H9 (cell line): ENCODE results near the gene CPNE5. TPM values are rescaled to one million over a fixed set of nuclear protein-coding genes. Genes with fewer than 3 reads are reported as not detected.

Experiments
- DNase-seq: peaks from one replicate; pipeline ENCODE4 v3.0.0-alpha.2; 2017
- H2AFZ ChIP-seq: one replicate; pipeline ENCODE4 v1.6.1; 2013; ENCODE audit warnings: mild to moderate bottlenecking, low read length, control low read depth, moderate library complexity
- H2AK5ac ChIP-seq: 2 replicates; pipeline ENCODE4 v1.6.1; 2013; ENCODE audit warnings: low read length, control low read depth, mixed read lengths; ENCODE audit not compliant: insufficient read length
- H2BK120ac ChIP-seq: one replicate; pipeline ENCODE4 v1.6.1; 2013; ENCODE audit warnings: low read depth, mild to moderate bottlenecking, low read length, control low read depth, inconsistent platforms; ENCODE audit not compliant: poor library complexity, severe bottlenecking
- H2BK12ac ChIP-seq: 2 replicates; pipeline ENCODE4 v1.6.1; 2013; ENCODE audit warnings: low read length, control low read depth, mixed read lengths, low read depth; ENCODE audit not compliant: insufficient read length
- H2BK15ac ChIP-seq: 2 replicates; pipeline ENCODE4 v1.6.1; 2013; ENCODE audit warnings: low read depth, low read length, control low read depth
- H2BK20ac ChIP-seq: one replicate; pipeline ENCODE4 v1.6.1; 2013; ENCODE audit warnings: low read depth, mild to moderate bottlenecking, low read length, control low read depth, inconsistent platforms; ENCODE audit not compliant: poor library complexity, severe bottlenecking
- H2BK5ac ChIP-seq: 2 replicates; pipeline ENCODE4 v1.6.1; 2013; ENCODE audit warnings: low read length, control low read depth, mixed read lengths; ENCODE audit not compliant: insufficient read length
- H3K14ac ChIP-seq: 2 replicates; pipeline ENCODE4 v1.6.1; 2013; ENCODE audit warnings: low read length, control low read depth; ENCODE audit not compliant: insufficient read depth
- H3K18ac ChIP-seq: 2 replicates; pipeline ENCODE4 v1.6.1; 2013; ENCODE audit warnings: low read depth, mild to moderate bottlenecking, mixed read lengths, low read length, control low read depth; ENCODE audit not compliant: insufficient read length
- H3K23ac ChIP-seq: 2 replicates; pipeline ENCODE4 v1.6.1; 2013; ENCODE audit warnings: low read length, control low read depth, mixed read lengths, low read depth; ENCODE audit not compliant: insufficient read length
- H3K23me2 ChIP-seq: 2 replicates; pipeline ENCODE4 v1.6.1; 2013; ENCODE audit warnings: low read depth, mild to moderate bottlenecking, mixed read lengths, low read length, control low read depth; ENCODE audit not compliant: insufficient read length, poor library complexity, severe bottlenecking
- H3K27ac ChIP-seq: 2 replicates; pipeline ENCODE4 v1.5.1; 2013; ENCODE audit warnings: low read length, control low read depth, mixed read lengths, low read depth; ENCODE audit not compliant: insufficient read length
- H3K27me3 ChIP-seq: 2 replicates; pipeline ENCODE4 v1.6.1; 2013; ENCODE audit warnings: low read length, control low read depth, inconsistent platforms; ENCODE audit not compliant: insufficient read depth
- H3K4ac ChIP-seq: 2 replicates; pipeline ENCODE4 v1.6.1; 2013; ENCODE audit warnings: low read depth, mild to moderate bottlenecking, control low read depth, inconsistent platforms, low read length, moderate library complexity
- H3K4me1 ChIP-seq: 2 replicates; pipeline ENCODE4 v1.6.1; 2013; ENCODE audit warnings: low read length, control low read depth, inconsistent platforms; ENCODE audit not compliant: insufficient read depth
- H3K4me2 ChIP-seq: 2 replicates; pipeline ENCODE4 v1.6.1; 2013; ENCODE audit warnings: low read length, control low read depth, mixed read lengths; ENCODE audit not compliant: insufficient read length, insufficient read depth
- H3K56ac ChIP-seq: 2 replicates; pipeline ENCODE4 v1.6.1; 2013; ENCODE audit warnings: low read depth, mild to moderate bottlenecking, mixed read lengths, low read length, control low read depth; ENCODE audit not compliant: insufficient read length
- H3K79me1 ChIP-seq: 2 replicates; pipeline ENCODE4 v1.6.1; 2013; ENCODE audit warnings: low read depth, mild to moderate bottlenecking, moderate library complexity, low read length, control low read depth, inconsistent platforms; ENCODE audit not compliant: insufficient read depth, poor library complexity, severe bottlenecking
- H3K79me2 ChIP-seq: 2 replicates; pipeline ENCODE4 v1.6.1; 2013; ENCODE audit warnings: low read length, control low read depth, inconsistent platforms; ENCODE audit not compliant: insufficient read depth
- H3K9ac ChIP-seq: 2 replicates; pipeline ENCODE4 v1.6.1; 2013; ENCODE audit warnings: low read length, control low read depth, mixed read lengths; ENCODE audit not compliant: insufficient read length; ENCODE audit errors: extremely low read depth
- H3K9me3 ChIP-seq: one replicate; pipeline ENCODE4 v1.6.1; 2013; ENCODE audit warnings: low read depth, low read length, inconsistent platforms; ENCODE audit not compliant: control insufficient read depth
- H3T11ph ChIP-seq: one replicate; pipeline ENCODE4 v1.6.1; 2013; ENCODE audit warnings: mild to moderate bottlenecking, low read length, control low read depth, inconsistent platforms
- H4K20me1 ChIP-seq: one replicate; pipeline ENCODE4 v1.6.1; 2013; ENCODE audit not compliant: control insufficient read depth, insufficient read length, insufficient read depth
- H4K5ac ChIP-seq: 2 replicates; pipeline ENCODE4 v1.6.1; 2013; ENCODE audit warnings: low read depth, mild to moderate bottlenecking, mixed read lengths, low read length, control low read depth; ENCODE audit not compliant: insufficient read length
- H4K8ac ChIP-seq: replicated peaks from 2 replicates; pipeline ENCODE4 v1.6.1; 2013; ENCODE audit warnings: low read length, control low read depth, mixed read lengths, low read depth; ENCODE audit not compliant: insufficient read length
- H4K91ac ChIP-seq: 2 replicates; pipeline ENCODE4 v1.6.1; 2013; ENCODE audit warnings: low read depth, mild to moderate bottlenecking, moderate library complexity, mixed read lengths, low read length, control low read depth; ENCODE audit not compliant: insufficient read length
- H3K27ac Mint-ChIP-seq, 3 experiments: 2 replicates in 2 of 3; 3 replicates in 1 of 3; pipeline ENCODE4 v1.8.0; 2020 to 2021; ENCODE audit warnings: mixed read lengths in 3 of 3, mild to moderate bottlenecking in 1 of 3, moderate library complexity in 1 of 3
- H3K27me3 Mint-ChIP-seq: 2 replicates; pipeline ENCODE4 v1.8.0; 2021; ENCODE audit warnings: low read depth, mild to moderate bottlenecking, moderate library complexity, mixed read lengths
- H3K36me3 Mint-ChIP-seq, 3 experiments: 2 replicates in 2 of 3; 3 replicates in 1 of 3; pipeline ENCODE4 v1.8.0; 2020 to 2021; ENCODE audit warnings: low read depth in 3 of 3, mixed read lengths in 3 of 3; ENCODE audit not compliant: insufficient read depth in 1 of 3
- H3K4me1 Mint-ChIP-seq, 2 experiments: 2 replicates each; pipeline ENCODE4 v1.8.0; 2020; ENCODE audit warnings: mixed read lengths in 2 of 2
- H3K4me3 Mint-ChIP-seq, 2 experiments: 2 replicates in 1 of 2; 3 replicates in 1 of 2; pipeline ENCODE4 v1.8.0; 2020 to 2021; ENCODE audit warnings: mild to moderate bottlenecking in 2 of 2, mixed read lengths in 2 of 2, moderate library complexity in 1 of 2
- H3K9me3 Mint-ChIP-seq, 2 experiments: 2 replicates in 1 of 2; 3 replicates in 1 of 2; pipeline ENCODE4 v1.8.0; 2020; ENCODE audit warnings: mild to moderate bottlenecking in 2 of 2, mixed read lengths in 2 of 2, moderate library complexity in 1 of 2
- CTCF ChIP-seq: fragments of 200-600 bp; sonication (generic); conservative IDR thresholded peaks from 3 replicates; pipeline ENCODE4 v1.8.0; 2021; ENCODE audit warnings: antibody characterized with exemption, mild to moderate bottlenecking
- WGBS: extraction: QIAGEN DNeasy Blood & Tissue Kit; methylation state at CpG from one replicate; pipeline ENCODE4 v1.1.7; 2013; ENCODE audit warnings: missing lambda C conversion rate, low lambda C conversion rate, mixed read lengths; ENCODE audit not compliant: insufficient read length; ENCODE audit errors: extremely low coverage; 5-methylcytosine and 5-hydroxymethylcytosine counted together
- long read RNA-seq: library from polyadenylated mRNA; unstranded; transcript quantifications from one replicate; pipeline ENCODE4 v2.0.0, GENCODE V29; 2020
- total RNA-seq: library from RNA; stranded (reverse); gene quantifications from 2 replicates; pipeline ENCODE4 v1.2.1, GENCODE V29; 2021

Gene CPNE5
- 0.29 and 0.52 TPM in 2 replicates for total RNA-seq
- long read RNA-seq, result 0 reads

GRCh38 chr6:36838896-36839748 lies at the start of gene CPNE5:
CPNE5 (minus strand) TSS chr6:36839444; CDS start chr6:36839377, 67 bp downstream.
- H3K36me3 Mint-ChIP-seq, result no peaks in the 10 kb centered on the region; a peak in 1 of 7 replicates
- H3K4me3 Mint-ChIP-seq, result peak within 1 kb of the TSS; percentile 70 to 94
- Histone ChIP-seq H2BK120ac (no peak within 1 kb of the TSS), H2AFZ (no peak within 1 kb of the TSS), H2AK5ac (no peak within 1 kb of the TSS), H3K4ac (no peak within 1 kb of the TSS), H4K5ac (no peak within 1 kb of the TSS), H2BK15ac (no peak within 1 kb of the TSS), H3K79me1 (no peaks in the 10 kb centered on the region), H3K56ac (no peak within 1 kb of the TSS), H3K14ac (no peak within 1 kb of the TSS), H2BK5ac (no peak within 1 kb of the TSS), H3K27me3 (peaks cover 28% of the 10 kb centered on the region; the same call in 1 of the 2 replicates), H3K27ac (no peak within 1 kb of the TSS), H3K9ac (no peak within 1 kb of the TSS), H4K91ac (no peak within 1 kb of the TSS), H3K79me2 (no peaks in the 10 kb centered on the region), H3K23ac (no peak within 1 kb of the TSS), H2BK12ac (no peak within 1 kb of the TSS), H3K23me2 (peaks cover 17% of the 10 kb centered on the region), H4K20me1 (no peaks in the 10 kb centered on the region), H2BK20ac (no peak within 1 kb of the TSS), H3T11ph (no peak within 1 kb of the TSS), H3K9me3 (no peaks in the 10 kb centered on the region), H4K8ac (no peak within 1 kb of the TSS), H3K4me1 (peaks cover 3% of the 10 kb centered on the region; the same call in 1 of the 2 replicates), H3K18ac (no peak within 1 kb of the TSS), H3K4me2 (peak within 1 kb of the TSS; percentile 58)
- TF ChIP-seq CTCF, result no peak
- DNase-seq, result no peak
- no CpG with 5 or more reads among the region's 57 CpGs for WGBS
- peaks cover 79% of the 10 kb centered on the region for H3K27me3 Mint-ChIP-seq
- H3K27ac Mint-ChIP-seq, result no peak within 1 kb of the TSS
- H3K4me1 Mint-ChIP-seq, result peaks cover 19 to 23% of the 10 kb centered on the region in 2 experiments
- no peaks in the 10 kb centered on the region for H3K9me3 Mint-ChIP-seq
